OCI-LY7 (cell line): ENCODE data around the gene SYCP2. TPM values are rescaled to one million over a fixed set of nuclear protein-coding genes. Genes with fewer than 3 reads are reported as not detected.
"Not testable (repeated sequence)": the region's sequence is repeated elsewhere in the genome, so short reads cannot be mapped to it uniquely, and the experiment has no call there.

Experiments
- BruUV-seq: library from RNA; stranded (reverse); fragments of 400-500 nt; replicated peaks from 2 replicates; lab custom pipeline; 2021; lab: Mats Ljungman, UMichigan
- CTCF ChIA-PET: fragments of 300-600 bp; sonication (Branson Sonifier 250); formaldehyde crosslinking; loops from one replicate; lab custom pipeline; 2022; ENCODE audit warnings: antibody characterized with exemption; ENCODE audit not compliant: unreplicated experiment; lab: Charles Lee
- POLR2A ChIA-PET: fragments of 300-600 bp; sonication (Branson Sonifier 250); formaldehyde crosslinking; loops from one replicate; lab custom pipeline; 2022; ENCODE audit warnings: antibody characterized with exemption; lab: Charles Lee
- DNase-seq: peaks from one replicate; pipeline ENCODE4 v3.0.0-alpha.2; 2015; ENCODE audit warnings: low spot score
- H2AFZ ChIP-seq: fragments of 200-600 bp; sonication (generic), shearing (Covaris generic); 2 replicates; pipeline ENCODE4 v1.6.1; 2014; ENCODE audit warnings: mild to moderate bottlenecking, antibody characterized with exemption, low read length, moderate library complexity
- H3K27ac ChIP-seq: fragments of 200-600 bp; sonication (generic); 2 replicates; pipeline ENCODE4 v1.5.1; 2014; ENCODE audit warnings: mixed run types, low read depth, mild to moderate bottlenecking, moderate library complexity, low read length, inconsistent platforms; ENCODE audit not compliant: poor library complexity, severe bottlenecking
- H3K36me3 ChIP-seq: fragments of 200-600 bp; sonication (generic); 2 replicates; pipeline ENCODE4 v1.6.1; 2014; ENCODE audit warnings: mild to moderate bottlenecking, antibody characterized with exemption, low read length, moderate library complexity, mixed read lengths; ENCODE audit not compliant: insufficient read depth
- H3K4me1 ChIP-seq: fragments of 200-600 bp; sonication (generic); 2 replicates; pipeline ENCODE4 v1.5.1; 2014; ENCODE audit warnings: mild to moderate bottlenecking, low read length; ENCODE audit not compliant: insufficient read depth, poor library complexity, severe bottlenecking
- H3K4me2 ChIP-seq: fragments of 200-600 bp; sonication (generic); 2 replicates; pipeline ENCODE4 v1.6.1; 2014; ENCODE audit warnings: mild to moderate bottlenecking, low read length
- H3K4me3 ChIP-seq: fragments of 200-600 bp; sonication (generic); 2 replicates; pipeline ENCODE4 v1.5.1; 2014; ENCODE audit warnings: mild to moderate bottlenecking, low read depth, low read length; ENCODE audit not compliant: poor library complexity, severe bottlenecking
- H3K79me2 ChIP-seq: fragments of 200-600 bp; sonication (generic); 2 replicates; pipeline ENCODE4 v1.6.1; 2016; ENCODE audit warnings: low read depth, mild to moderate bottlenecking, low read length, moderate library complexity, mixed read lengths; ENCODE audit not compliant: insufficient read depth
- H3K9me2 ChIP-seq: fragments of 200-600 bp; sonication (generic); 2 replicates; pipeline ENCODE4 v1.6.1; 2016; ENCODE audit warnings: mild to moderate bottlenecking, low read length, mixed read lengths; ENCODE audit not compliant: insufficient read depth
- H3K9me3 ChIP-seq: fragments of 200-600 bp; sonication (generic); 2 replicates; pipeline ENCODE4 v1.6.1; 2014; ENCODE audit warnings: mild to moderate bottlenecking, mixed run types, low read length, mixed read lengths
- H4K20me1 ChIP-seq: fragments of 200-600 bp; sonication (generic); 2 replicates; pipeline ENCODE4 v1.6.1; 2014; ENCODE audit warnings: mild to moderate bottlenecking, antibody characterized with exemption, low read length, moderate library complexity, mixed read lengths; ENCODE audit not compliant: insufficient read depth
- CTCF ChIP-seq: fragments of 200-600 bp; sonication (generic); conservative IDR thresholded peaks from 2 replicates; pipeline ENCODE4 v1.5.1; 2014; ENCODE audit warnings: mild to moderate bottlenecking, antibody characterized with exemption, low read length, moderate library complexity, mixed read lengths
- EZH2phosphoT487 ChIP-seq: fragments of 200-600 bp; sonication (generic); IDR thresholded peaks from 2 replicates; pipeline ENCODE4 v1.6.1; 2018; ENCODE audit warnings: low read depth, borderline replicate concordance, mild to moderate bottlenecking, mixed run types, antibody characterized with exemption, low read length, moderate library complexity, mixed read lengths
- intact Hi-C: fragments of 100-400 bp; cut with micrococcal nuclease; formaldehyde crosslinking; loops from one replicate; pipeline ENCODE4 v1.10.0; 2022; ENCODE audit not compliant: unreplicated experiment
- total RNA-seq, 2 experiments: library from RNA; depleted of rRNA in 1 of 2; stranded (reverse); fragments of >200 nt in 1 of 2; shearing (Covaris generic) in 1 of 2; gene quantifications; 2 replicates each; pipeline ENCODE4 v1.2.3, GENCODE V29; 2014 to 2022

Gene SYCP2
- total RNA-seq, 2 experiments from 2014 or later = 0.19 to 0.38 TPM

GRCh38 chr20:59857966-59858365, 75.5 kb downstream of the SYCP2 start:
- H2AFZ ChIP-seq = no peak overlapping the region
- H3K9me3 ChIP-seq = no peaks in the 10 kb centered on the region
- no peak for DNase-seq
- no TSS peak for BruUV-seq
- no peak overlapping the region for H3K4me2 ChIP-seq
- no peaks in the 10 kb centered on the region for H3K36me3 ChIP-seq
- POLR2A ChIA-PET = no interaction called here
- CTCF ChIA-PET = no interaction called here
- TF ChIP-seq EZH2phosphoT487 = no peak
- TF ChIP-seq CTCF = no peak
- no peaks in the 10 kb centered on the region for H3K9me2 ChIP-seq
- H3K27ac ChIP-seq = no peak overlapping the region
- H3K4me3 ChIP-seq = no peak overlapping the region
- intact Hi-C loops = no loop called here
- no peaks in the 10 kb centered on the region for H4K20me1 ChIP-seq
- H3K79me2 ChIP-seq = no peaks in the 10 kb centered on the region
- no peaks in the 10 kb centered on the region for H3K4me1 ChIP-seq

- CTCF ChIA-PET = not testable (repeated sequence)
Observed at GRCh38 chr20:59856941-59857340, 76.5 kb downstream of the SYCP2 start.

GRCh38 chr20:59856526-59856925, 76.9 kb downstream of the SYCP2 start:
- intact Hi-C loops, H4K20me1 ChIP-seq, H3K9me2 ChIP-seq, BruUV-seq, H3K4me3 ChIP-seq, CTCF ChIA-PET, H3K79me2 ChIP-seq, POLR2A ChIA-PET, H3K36me3 ChIP-seq, H3K27ac ChIP-seq, DNase-seq, H3K4me1 ChIP-seq, H3K4me2 ChIP-seq, H3K9me3 ChIP-seq, H2AFZ ChIP-seq: not testable (repeated sequence)

More at GRCh38 chr20:59856941-59857340, 76.5 kb downstream of the SYCP2 start:
- H3K4me2 ChIP-seq, DNase-seq, POLR2A ChIA-PET, H2AFZ ChIP-seq, H3K9me3 ChIP-seq, H4K20me1 ChIP-seq, H3K27ac ChIP-seq, H3K4me3 ChIP-seq, intact Hi-C loops, H3K36me3 ChIP-seq, BruUV-seq, H3K9me2 ChIP-seq, H3K4me1 ChIP-seq, H3K79me2 ChIP-seq: not testable (repeated sequence)
